Mesenchymal stem cell (in vitro differentiated cells and primary cell): ENCODE results near the gene KCNK5.
A peak's percentile ranks its signal among the peaks of the same experiment; 100 is the strongest.

Experiments
- DNase-seq: peaks from one replicate; pipeline ENCODE4 v3.0.0-alpha.2; 2013
- H2AFZ ChIP-seq: one replicate; pipeline ENCODE4 v1.6.1; 2013; ENCODE audit warnings: low read depth, mild to moderate bottlenecking, control low read depth, inconsistent platforms, low read length, moderate library complexity
- H2AK5ac ChIP-seq: 2 replicates; pipeline ENCODE4 v1.6.1; 2013; ENCODE audit warnings: low read length, moderate library complexity, mild to moderate bottlenecking, inconsistent platforms; ENCODE audit not compliant: severe bottlenecking
- H2BK120ac ChIP-seq: one replicate; pipeline ENCODE4 v1.6.1; 2013; ENCODE audit warnings: low read depth, mild to moderate bottlenecking, inconsistent platforms, low read length, moderate library complexity
- H2BK12ac ChIP-seq, 2 experiments: one replicate each; pipeline ENCODE4 v1.6.1; 2013; ENCODE audit warnings: inconsistent platforms in 2 of 2, low read length in 2 of 2, mild to moderate bottlenecking in 2 of 2, moderate library complexity in 2 of 2, control low read depth in 1 of 2
- H2BK15ac ChIP-seq: one replicate; pipeline ENCODE4 v1.6.1; 2013; ENCODE audit warnings: mild to moderate bottlenecking, low read depth, inconsistent platforms; ENCODE audit not compliant: poor library complexity, severe bottlenecking
- H2BK5ac ChIP-seq: 2 replicates; pipeline ENCODE4 v1.6.1; 2013; ENCODE audit warnings: low read depth, mild to moderate bottlenecking, low read length, control low read depth, inconsistent platforms; ENCODE audit not compliant: poor library complexity, severe bottlenecking
- H3K14ac ChIP-seq, 2 experiments: one replicate each; pipeline ENCODE4 v1.6.1; 2013; ENCODE audit warnings: inconsistent platforms in 2 of 2, low read length in 2 of 2, control low read depth in 1 of 2, mild to moderate bottlenecking in 1 of 2, moderate library complexity in 1 of 2
- H3K18ac ChIP-seq, 2 experiments: one replicate each; pipeline ENCODE4 v1.6.1; 2013; ENCODE audit warnings: inconsistent platforms in 2 of 2, low read length in 2 of 2, control low read depth in 1 of 2, low read depth in 1 of 2, mild to moderate bottlenecking in 1 of 2
- H3K23ac ChIP-seq, 2 experiments: one replicate each; pipeline ENCODE4 v1.6.1; 2013; ENCODE audit warnings: inconsistent platforms in 2 of 2, low read length in 2 of 2, mild to moderate bottlenecking in 2 of 2, moderate library complexity in 2 of 2, control low read depth in 1 of 2
- H3K27ac ChIP-seq: 2 replicates; pipeline ENCODE4 v1.5.1; 2013; ENCODE audit warnings: mild to moderate bottlenecking, moderate library complexity, low read length, control low read depth, inconsistent platforms; ENCODE audit not compliant: poor library complexity, severe bottlenecking
- H3K27me3 ChIP-seq, 2 experiments: 2 replicates each; pipeline versions ENCODE4 v1.6.1 to v1.7.0; 2013; ENCODE audit warnings: low read length in 2 of 2, mild to moderate bottlenecking in 2 of 2, moderate library complexity in 2 of 2, control low read depth in 1 of 2, inconsistent platforms in 1 of 2; ENCODE audit not compliant: control insufficient read depth in 1 of 2, insufficient read depth in 1 of 2
- H3K36me3 ChIP-seq, 2 experiments: 2 replicates each; pipeline versions ENCODE4 v1.6.1 to v1.7.0; 2013; ENCODE audit warnings: low read length in 2 of 2, control low read depth in 1 of 2, inconsistent platforms in 1 of 2, low read depth in 1 of 2, mild to moderate bottlenecking in 1 of 2; ENCODE audit not compliant: insufficient read depth in 2 of 2, control insufficient read depth in 1 of 2
- H3K4ac ChIP-seq, 2 experiments: one replicate each; pipeline ENCODE4 v1.6.1; 2013; ENCODE audit warnings: inconsistent platforms in 2 of 2, low read length in 2 of 2, mild to moderate bottlenecking in 2 of 2, moderate library complexity in 2 of 2, control low read depth in 1 of 2, low read depth in 1 of 2
- H3K4me1 ChIP-seq: 2 replicates; pipeline ENCODE4 v1.6.1; 2013; ENCODE audit warnings: low read depth, low read length, control low read depth; ENCODE audit not compliant: control insufficient read depth, insufficient read depth
- H3K4me2 ChIP-seq: 2 replicates; pipeline ENCODE4 v1.6.1; 2013; ENCODE audit warnings: low read length, mild to moderate bottlenecking, inconsistent platforms; ENCODE audit not compliant: poor library complexity, severe bottlenecking
- H3K4me3 ChIP-seq, 2 experiments: 2 replicates each; pipeline versions ENCODE4 v1.5.1 to v1.7.0; 2013; ENCODE audit warnings: low read length in 2 of 2, mild to moderate bottlenecking in 2 of 2, control low read depth in 1 of 2, low read depth in 1 of 2; ENCODE audit not compliant: insufficient read depth in 1 of 2
- H3K79me1 ChIP-seq: replicated peaks from 2 replicates; pipeline ENCODE4 v1.6.1; 2013; ENCODE audit warnings: mild to moderate bottlenecking, control low read depth, low read length, inconsistent platforms; ENCODE audit not compliant: poor library complexity, severe bottlenecking
- H3K9ac ChIP-seq: 2 replicates; pipeline ENCODE4 v1.7.0; 2013; ENCODE audit warnings: mild to moderate bottlenecking, low read length, moderate library complexity
- H3K9me3 ChIP-seq: 2 replicates; pipeline ENCODE4 v1.7.0; 2013; ENCODE audit warnings: mild to moderate bottlenecking, low read length; ENCODE audit not compliant: control insufficient read depth
- H4K8ac ChIP-seq: one replicate; pipeline ENCODE4 v1.6.1; 2013; ENCODE audit warnings: inconsistent platforms, mild to moderate bottlenecking, low read length, moderate library complexity
- H4K91ac ChIP-seq: one replicate; pipeline ENCODE4 v1.6.1; 2013; ENCODE audit warnings: mild to moderate bottlenecking, low read length, inconsistent platforms
- WGBS: methylation state at CpG from one replicate; pipeline ENCODE4 v1.1.7; 2013; ENCODE audit warnings: mixed read lengths; 5-methylcytosine and 5-hydroxymethylcytosine counted together

The KCNK5 gene

GRCh38 chr6:39204646-39205244 lies 24.5 kb downstream of the KCNK5 start:
- H2BK15ac ChIP-seq: no peak overlapping the region
- 83% methylated on average over 8 of the region's 8 CpGs for WGBS
- no peaks in the 10 kb centered on the region for H3K36me3 ChIP-seq
- no peaks in the 10 kb centered on the region for H3K27me3 ChIP-seq
- H2AK5ac ChIP-seq: no peak overlapping the region
- H4K91ac ChIP-seq: no peak overlapping the region
- no peak overlapping the region for H3K27ac ChIP-seq
- no peaks in the 10 kb centered on the region for H3K4me1 ChIP-seq
- H3K4me2 ChIP-seq: no peak overlapping the region
- H3K23ac ChIP-seq: no peak overlapping the region
- H2BK5ac ChIP-seq: no peak overlapping the region
- no peak overlapping the region for H2BK12ac ChIP-seq
- H3K4me3 ChIP-seq: no peak overlapping the region
- DNase-seq: no peak
- no peak overlapping the region for H3K18ac ChIP-seq
- no peak overlapping the region for H2BK120ac ChIP-seq
- H3K79me1 ChIP-seq: no peaks in the 10 kb centered on the region
- H3K9ac ChIP-seq: no peak overlapping the region
- H4K8ac ChIP-seq: no peak overlapping the region
- H2AFZ ChIP-seq: no peak overlapping the region
- H3K14ac ChIP-seq: no peak overlapping the region
- H3K9me3 ChIP-seq: no peaks in the 10 kb centered on the region
- no peak overlapping the region for H3K4ac ChIP-seq

- Histone ChIP-seq H3K4me3 (no peak overlapping the region), H4K8ac (no peak overlapping the region), H3K4me1 (no peaks in the 10 kb centered on the region), H3K9me3 (no peaks in the 10 kb centered on the region), H3K9ac (no peak overlapping the region), H3K4ac (no peak overlapping the region), H3K18ac (no peak overlapping the region), H2AFZ (no peak overlapping the region), H2BK12ac (no peak overlapping the region), H3K4me2 (no peak overlapping the region), H4K91ac (no peak overlapping the region), H2BK15ac (no peak overlapping the region), H3K27me3 (no peaks in the 10 kb centered on the region), H3K14ac (no peak overlapping the region), H3K79me1 (no peaks in the 10 kb centered on the region), H2BK120ac (no peak overlapping the region), H2BK5ac (no peak overlapping the region), H3K36me3 (no peaks in the 10 kb centered on the region), H3K23ac (no peak overlapping the region), H2AK5ac (no peak overlapping the region), H3K27ac (no peak overlapping the region)
- no peak for DNase-seq
- WGBS: 89% methylated on average over 4 of the region's 4 CpGs
These were observed 25.1 kb downstream of the KCNK5 start for GRCh38 chr6:39204160-39204495.

GRCh38 chr6:39203436-39204159 lies 25.7 kb downstream of the KCNK5 start:
- no peak overlapping the region for H2AK5ac ChIP-seq

GRCh38 chr6:39202166-39202565 lies 27.1 kb downstream of the KCNK5 start:
- Histone ChIP-seq H2BK12ac (no peak overlapping the region), H2AFZ (no peak overlapping the region), H2BK120ac (no peak overlapping the region), H3K27ac (no peak overlapping the region), H3K18ac (no peak overlapping the region), H3K27me3 (no peaks in the 10 kb centered on the region), H3K4me3 (no peak overlapping the region), H3K79me1 (no peaks in the 10 kb centered on the region), H3K4me2 (no peak overlapping the region), H3K36me3 (no peaks in the 10 kb centered on the region), H4K8ac (no peak overlapping the region), H3K9me3 (no peaks in the 10 kb centered on the region), H3K14ac (no peak overlapping the region), H3K4ac (no peak overlapping the region), H2BK15ac (no peak overlapping the region), H2BK5ac (no peak overlapping the region), H3K9ac (no peak overlapping the region), H4K91ac (no peak overlapping the region), H3K4me1 (no peaks in the 10 kb centered on the region), H2AK5ac (no peak overlapping the region), H3K23ac (no peak overlapping the region)
- WGBS: 75% methylated on average over 4 of the region's 4 CpGs
- DNase-seq: no peak

More at GRCh38 chr6:39203436-39204159, 25.7 kb downstream of the KCNK5 start:
- Histone ChIP-seq H3K4me2 (no peak overlapping the region), H4K8ac (no peak overlapping the region), H3K23ac (no peak overlapping the region), H3K4ac (no peak overlapping the region), H2AFZ (no peak overlapping the region), H3K36me3 (no peaks in the 10 kb centered on the region), H2BK120ac (no peak overlapping the region), H3K9me3 (no peaks in the 10 kb centered on the region), H3K27ac (no peak overlapping the region), H2BK15ac (no peak overlapping the region), H3K9ac (no peak overlapping the region), H2BK5ac (no peak overlapping the region), H3K27me3 (no peaks in the 10 kb centered on the region), H3K4me3 (no peak overlapping the region), H3K4me1 (no peaks in the 10 kb centered on the region), H4K91ac (no peak overlapping the region), H3K14ac (peak overlapping the region in 1 of 2 experiments; percentile 48), H3K18ac (no peak overlapping the region), H3K79me1 (no peaks in the 10 kb centered on the region), H2BK12ac (no peak overlapping the region)
- DNase-seq: no peak
- 80% methylated on average over 12 of the region's 12 CpGs for WGBS
